Measurements from ENCODE around the gene VKORC1L1.
"Not testable (repeated sequence)": the region's sequence is repeated elsewhere in the genome, so short reads cannot be mapped to it uniquely, and the experiment has no call there.

VKORC1L1 gene

GRCh38 chr7:65896279-65896870 lies 23.5 kb downstream of the VKORC1L1 start:
- Histone ChIP-seq H3K79me2 (ENCODE audit: low read length) (peaks cover 30% of the 10 kb centered on the region), H3K4me3 (ENCODE audit: low read length) (no peak overlapping the region), H3K4me1 (ENCODE audit: low read length) (no peaks in the 10 kb centered on the region), H3K9me3 (ENCODE audit: insufficient read depth, low read length) (no peaks in the 10 kb centered on the region), H3K4me2 (ENCODE audit: low read length) (no peak overlapping the region), H3K27me3 (ENCODE audit: low read depth, low read length) (no peaks in the 10 kb centered on the region), H3K9ac (ENCODE audit: low read length) (no peak overlapping the region), H3K27ac (ENCODE audit: low read length) (no peak overlapping the region), H2AFZ (ENCODE audit: low read depth, low read length) (no peak overlapping the region), H3K36me3 (replicated peaks; ENCODE audit: low read depth, low read length) (no peaks in the 10 kb centered on the region), H4K20me1 (ENCODE audit: insufficient read depth, low read length) (no peaks in the 10 kb centered on the region)
- TF ChIP-seq CTCF (IDR thresholded peaks at IDR 0.05; ENCODE audit: low read depth, low read length), result no peak
- TF ChIP-seq EZH2phosphoT487 (IDR thresholded peaks at IDR 0.05; ENCODE audit: low read depth), result no peak

GRCh38 chr7:65897289-65897688 lies 24.4 kb downstream of the VKORC1L1 start:
- H3K27ac ChIP-seq (ENCODE audit: low read length); H4K20me1 ChIP-seq (ENCODE audit: insufficient read depth, low read length); H3K9ac ChIP-seq (ENCODE audit: low read length); H2AFZ ChIP-seq (ENCODE audit: low read depth, low read length); H3K4me2 ChIP-seq (ENCODE audit: low read length); H3K4me1 ChIP-seq (ENCODE audit: low read length); H3K9me3 ChIP-seq (ENCODE audit: insufficient read depth, low read length); H3K27me3 ChIP-seq (ENCODE audit: low read depth, low read length); H3K36me3 ChIP-seq (replicated peaks; ENCODE audit: low read depth, low read length); H3K4me3 ChIP-seq (ENCODE audit: low read length): not testable (repeated sequence)
- H3K79me2 ChIP-seq (ENCODE audit: low read length), result peaks cover 24% of the 10 kb centered on the region

- H3K79me2 ChIP-seq (ENCODE audit: low read length), result peaks cover 17% of the 10 kb centered on the region
- H3K9me3 ChIP-seq (ENCODE audit: insufficient read depth, low read length); H4K20me1 ChIP-seq (ENCODE audit: insufficient read depth, low read length): not testable (repeated sequence)
These were observed 26.0 kb downstream of the VKORC1L1 start for GRCh38 chr7:65898677-65899447.

GRCh38 chr7:65902306-65902705 lies 29.4 kb downstream of the VKORC1L1 start:
- Histone ChIP-seq H3K4me3 (ENCODE audit: low read length) (no peak overlapping the region), H4K20me1 (ENCODE audit: insufficient read depth, low read length) (no peaks in the 10 kb centered on the region), H3K36me3 (replicated peaks; ENCODE audit: low read depth, low read length) (peaks cover 24% of the 10 kb centered on the region), H3K9ac (ENCODE audit: low read length) (no peak overlapping the region), H3K9me3 (ENCODE audit: insufficient read depth, low read length) (peaks cover 4% of the 10 kb centered on the region; the same call in 1 of the 2 replicates), H2AFZ (ENCODE audit: low read depth, low read length) (no peak overlapping the region), H3K27ac (ENCODE audit: low read length) (no peak overlapping the region), H3K4me2 (ENCODE audit: low read length) (no peak overlapping the region), H3K79me2 (ENCODE audit: low read length) (peaks cover 22% of the 10 kb centered on the region), H3K4me1 (ENCODE audit: low read length) (no peaks in the 10 kb centered on the region), H3K27me3 (ENCODE audit: low read depth, low read length) (no peaks in the 10 kb centered on the region)
- TF ChIP-seq CTCF (IDR thresholded peaks at IDR 0.05; ENCODE audit: low read depth, low read length), result no peak
- TF ChIP-seq EZH2phosphoT487 (IDR thresholded peaks at IDR 0.05; ENCODE audit: low read depth), result no peak

More at GRCh38 chr7:65898677-65899447, 26.0 kb downstream of the VKORC1L1 start:
- not testable (repeated sequence) for H2AFZ ChIP-seq (ENCODE audit: low read depth, low read length); H3K27me3 ChIP-seq (ENCODE audit: low read depth, low read length); H3K36me3 ChIP-seq (replicated peaks; ENCODE audit: low read depth, low read length); H3K27ac ChIP-seq (ENCODE audit: low read length); H3K4me2 ChIP-seq (ENCODE audit: low read length); H3K4me1 ChIP-seq (ENCODE audit: low read length); H3K9ac ChIP-seq (ENCODE audit: low read length); H3K4me3 ChIP-seq (ENCODE audit: low read length)

DNA sequence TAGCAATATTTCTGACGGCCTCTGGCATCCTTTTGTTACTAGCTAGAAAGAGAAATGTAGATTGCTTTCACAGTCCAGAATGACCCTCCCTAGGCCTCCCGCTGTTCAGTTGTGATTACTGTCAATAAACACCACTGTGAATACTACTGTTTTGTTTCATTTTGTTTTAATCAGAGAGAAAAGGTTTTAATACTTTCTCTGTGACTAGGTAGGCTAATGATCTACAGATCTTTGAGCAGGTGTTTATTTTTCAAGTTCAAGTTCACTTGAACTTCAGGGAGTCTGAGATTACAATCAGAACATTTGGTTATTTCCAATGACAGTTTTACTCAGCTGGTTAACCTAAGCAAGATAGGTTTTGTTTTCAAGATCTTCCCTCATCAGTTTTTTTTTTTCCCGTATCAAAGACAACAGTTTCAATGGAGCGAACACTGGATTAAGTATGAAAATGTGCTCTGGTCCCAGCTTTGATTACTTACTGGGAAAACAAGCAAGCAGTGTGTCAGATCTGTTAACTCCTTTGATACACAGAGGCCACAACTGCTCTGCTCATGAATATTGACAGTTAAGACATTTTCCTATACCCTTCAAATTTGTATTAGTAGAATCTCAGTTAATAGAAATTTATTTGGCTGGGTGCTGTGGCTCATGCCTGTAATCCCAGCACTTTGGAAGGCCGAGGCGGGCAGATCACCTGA lies 34.8 kb downstream of the VKORC1L1 start:
- Histone ChIP-seq H3K9me3 (ENCODE audit: insufficient read depth, low read length) (peaks cover 4% of the 10 kb centered on the region; the same call in 1 of the 2 replicates), H3K79me2 (ENCODE audit: low read length) (peaks cover 43% of the 10 kb centered on the region), H3K4me2 (ENCODE audit: low read length) (no peak overlapping the region), H3K4me3 (ENCODE audit: low read length) (no peak overlapping the region), H3K4me1 (ENCODE audit: low read length) (no peaks in the 10 kb centered on the region), H3K27ac (ENCODE audit: low read length) (no peak overlapping the region), H3K36me3 (replicated peaks; ENCODE audit: low read depth, low read length) (peaks cover 20% of the 10 kb centered on the region), H2AFZ (ENCODE audit: low read depth, low read length) (no peak overlapping the region), H3K9ac (ENCODE audit: low read length) (no peak overlapping the region), H3K27me3 (ENCODE audit: low read depth, low read length) (no peaks in the 10 kb centered on the region), H4K20me1 (ENCODE audit: insufficient read depth, low read length) (peaks cover 12% of the 10 kb centered on the region; the same call in 1 of the 2 replicates)
- TF ChIP-seq EZH2phosphoT487 (IDR thresholded peaks at IDR 0.05; ENCODE audit: low read depth), result no peak
- TF ChIP-seq CTCF (IDR thresholded peaks at IDR 0.05; ENCODE audit: low read depth, low read length), result no peak

Measured in OCI-LY3 (cell line).